Kidney (tissue), 14 donors: ENCODE data around the gene REEP3. TPM values are rescaled to one million over a fixed set of nuclear protein-coding genes. Genes with fewer than 3 reads are reported as not detected.
"Not testable (repeated sequence)": the region's sequence is repeated elsewhere in the genome, so short reads cannot be mapped to it uniquely, and the experiment has no call there.

Source experiments
- DNase-seq, 5 donors: peaks; one replicate each; pipeline ENCODE4 v3.0.0-alpha.2; 2013 to 2020
- FAIRE-seq: peaks from 2 replicates; lab custom pipeline; 2012; peaks lifted over from hg19 to GRCh38; lab: Jason Lieb, UNC
- H3K27ac ChIP-seq, 2 donors: one replicate each; pipeline ENCODE4 v1.7.0; 2013; ENCODE audit warnings: low read depth in 2 of 2, low read length in 2 of 2, inconsistent platforms in 1 of 2
- H3K27me3 ChIP-seq: one replicate; pipeline ENCODE4 v1.7.1; 2013; ENCODE audit warnings: low read length, inconsistent platforms; ENCODE audit not compliant: control insufficient read depth, insufficient read depth
- H3K36me3 ChIP-seq, 3 donors: one replicate each; pipeline versions ENCODE4 v1.7.0 to v1.7.1; 2013; ENCODE audit warnings: low read length in 3 of 3, control low read depth in 1 of 3, inconsistent platforms in 1 of 3; ENCODE audit not compliant: insufficient read depth in 3 of 3, control insufficient read depth in 2 of 3
- H3K4me1 ChIP-seq, 3 donors: one replicate each; pipeline versions ENCODE4 v1.7.0 to v1.7.1; 2013; ENCODE audit warnings: low read length in 3 of 3, inconsistent platforms in 1 of 3, low read depth in 1 of 3; ENCODE audit not compliant: control insufficient read depth in 2 of 3, insufficient read depth in 2 of 3
- H3K4me3 ChIP-seq, 3 donors: one replicate each; pipeline versions ENCODE4 v1.7.0 to v1.8.1; 2013; ENCODE audit warnings: low read length in 3 of 3, control low read depth in 1 of 3, inconsistent platforms in 1 of 3
- H3K9ac ChIP-seq, 3 donors: one replicate each; pipeline versions ENCODE4 v1.7.0 to v1.7.1; 2013; ENCODE audit warnings: low read length in 3 of 3, control low read depth in 1 of 3, inconsistent platforms in 1 of 3
- H3K9me3 ChIP-seq, 3 donors: one replicate each; pipeline versions ENCODE4 v1.7.0 to v1.7.1; 2013; ENCODE audit warnings: low read length in 3 of 3, control low read depth in 1 of 3, inconsistent platforms in 1 of 3; ENCODE audit not compliant: control insufficient read depth in 2 of 3, insufficient read depth in 1 of 3
- CTCF ChIP-seq: IDR thresholded peaks from 3 replicates; pipeline ENCODE4 v1.5.1; 2012; ENCODE audit warnings: mild to moderate bottlenecking, moderate library complexity, borderline replicate concordance; ENCODE audit not compliant: insufficient read depth; ENCODE audit errors: extremely low read depth
- intact Hi-C: fragments of 100-400 bp; cut with DNase I; formaldehyde crosslinking; loops from one replicate; pipeline ENCODE4 v1.11.1; 2022
- polyA plus RNA-seq: library from polyadenylated mRNA; stranded (reverse); fragments of 350-450 nt; fragmentation: Illumina TruSeq; extraction: RNeasy Lipid Tissue Mini Kit (QIAGEN cat#74804); gene quantifications from one replicate; pipeline ENCODE4 v1.2.3, GENCODE V29; 2014; ENCODE audit warnings: low read depth, low replicate concordance; ENCODE audit not compliant: insufficient read depth
- total RNA-seq: library from RNA; stranded (reverse); fragmentation: NEBNext Ultra II Directional; extraction: Animal tissue kit (Norgen Biotek cat#: 25700); gene quantifications from one replicate; pipeline ENCODE4 v1.2.1, GENCODE V29; 2021
- donor health status: control.
- donor health status: control.
- donor health status: control.
- donor health status: control.
- donor health status: control.
- donor health status: DM: yes; HTN: yes; CAD: no.
- donor health status: Normal renal cell carcinoma (clear cell type).

REEP3 gene
- total and polyA plus RNA-seq, 2 donors from 2014 or later = 12.7 to 34.6 TPM

- TF ChIP-seq CTCF = no peak
- DNase-seq = no peak
Observed at GRCh38 chr10:63561341-63561740, 40.1 kb downstream of the REEP3 start.

DNA sequence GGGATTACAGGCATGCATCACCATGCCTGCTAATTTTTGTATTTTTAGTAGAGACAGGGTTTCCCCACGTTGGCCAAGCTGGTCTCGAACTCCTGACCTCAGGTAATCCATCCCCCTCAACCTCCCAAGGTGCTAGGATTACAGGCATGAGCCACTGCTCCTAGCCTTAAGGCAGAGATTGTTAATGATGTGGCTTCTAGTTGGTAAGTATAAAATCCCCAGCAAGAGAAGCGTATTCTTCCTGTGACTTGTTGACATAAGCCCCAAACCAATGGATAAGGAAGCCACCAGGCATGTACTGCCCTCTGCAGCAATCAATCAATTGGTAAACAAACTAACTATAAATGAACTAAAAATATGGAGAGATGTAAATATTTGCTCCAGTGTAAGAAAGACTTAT is 41.2 kb downstream of the REEP3 start:
- FAIRE-seq = no peak
- H3K9me3 ChIP-seq = no peaks in the 10 kb centered on the region
- intact Hi-C loops = no loop called here
- TF ChIP-seq CTCF = no peak
- H3K9ac ChIP-seq = no peak overlapping the region
- no peaks in the 10 kb centered on the region for H3K4me1 ChIP-seq
- H3K27ac ChIP-seq = no peak overlapping the region
- H3K4me3 ChIP-seq = no peak overlapping the region
- DNase-seq = no peak
- H3K27me3 ChIP-seq = no peaks in the 10 kb centered on the region
- no peaks in the 10 kb centered on the region for H3K36me3 ChIP-seq

More at GRCh38 chr10:63561341-63561740, 40.1 kb downstream of the REEP3 start:
- no peak overlapping the region for H3K9ac ChIP-seq
- FAIRE-seq = no peak
- H3K36me3 ChIP-seq = no peaks in the 10 kb centered on the region
- no peak overlapping the region for H3K27ac ChIP-seq
- no peaks in the 10 kb centered on the region for H3K4me1 ChIP-seq
- H3K9me3 ChIP-seq = no peaks in the 10 kb centered on the region
- H3K27me3 ChIP-seq = no peaks in the 10 kb centered on the region
- intact Hi-C loops = no loop called here
- H3K4me3 ChIP-seq = no peak overlapping the region

DNA sequence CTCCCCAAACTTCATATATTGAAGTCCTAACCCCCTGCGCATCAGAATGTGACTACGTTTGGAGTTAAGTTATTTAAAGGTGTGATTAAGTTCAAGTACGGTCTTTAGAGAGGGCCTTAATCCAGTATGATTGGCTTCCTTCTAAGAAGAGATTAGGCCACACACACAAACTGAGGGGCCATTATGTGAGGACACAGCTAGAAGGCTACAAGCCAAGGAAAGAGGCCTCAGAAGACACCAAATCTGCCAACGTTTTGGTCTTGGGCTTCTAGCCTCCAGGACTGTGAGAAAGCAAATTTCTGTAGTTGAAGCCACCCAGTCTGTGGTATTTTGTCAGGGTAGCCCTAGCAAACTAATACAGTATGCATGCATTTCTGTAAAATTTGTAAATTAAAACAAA is 41.7 kb downstream of the REEP3 start:
- TF ChIP-seq CTCF = no peak
- no peak overlapping the region for H3K4me3 ChIP-seq
- no peaks in the 10 kb centered on the region for H3K27me3 ChIP-seq
- no peak for DNase-seq
- intact Hi-C loops = no loop called here
- no peaks in the 10 kb centered on the region for H3K36me3 ChIP-seq
- no peak overlapping the region for H3K9ac ChIP-seq
- no peak for FAIRE-seq
- H3K4me1 ChIP-seq = no peaks in the 10 kb centered on the region
- no peaks in the 10 kb centered on the region for H3K9me3 ChIP-seq
- H3K27ac ChIP-seq = no peak overlapping the region

- no peak for TF ChIP-seq CTCF
- intact Hi-C loops = no loop called here
- Histone ChIP-seq H3K27ac (no peak overlapping the region), H3K9me3 (no peaks in the 10 kb centered on the region), H3K27me3 (no peaks in the 10 kb centered on the region), H3K9ac (no peak overlapping the region), H3K4me3 (no peak overlapping the region), H3K36me3 (no peaks in the 10 kb centered on the region), H3K4me1 (no peaks in the 10 kb centered on the region)
- FAIRE-seq = no peak
- no peak for DNase-seq
Observed at GRCh38 chr10:63563623-63564022, 42.4 kb downstream of the REEP3 start.

DNA sequence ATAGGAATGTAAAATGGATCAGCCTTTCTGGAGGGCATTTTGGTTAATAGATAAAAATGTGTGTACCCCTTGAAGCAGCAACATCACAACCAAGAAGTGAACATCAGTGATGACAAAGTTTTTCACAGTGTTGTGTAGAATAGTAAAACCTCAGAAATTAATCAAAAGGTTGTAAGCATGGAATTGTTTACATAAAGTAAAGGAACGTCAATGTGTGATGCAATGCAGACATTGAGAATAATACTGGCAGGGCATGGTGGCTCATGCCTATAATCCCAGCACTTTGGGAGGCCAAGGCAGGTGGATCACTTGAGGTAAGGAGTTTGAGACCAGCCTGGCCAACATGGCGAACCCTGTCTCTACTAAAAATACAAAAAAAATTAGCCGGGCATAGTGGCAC is 43.5 kb downstream of the REEP3 start:
- H3K4me3 ChIP-seq, H3K9ac ChIP-seq, FAIRE-seq, H3K27me3 ChIP-seq, intact Hi-C loops, DNase-seq, H3K36me3 ChIP-seq, H3K4me1 ChIP-seq, H3K9me3 ChIP-seq, H3K27ac ChIP-seq: not testable (repeated sequence)
